WTC11 (cell line): ENCODE data around the gene VWF.

Experiments used
- GTF2I ChIP-seq: fragments of 250-450 bp; sonication (Bioruptor Pico); conservative IDR thresholded peaks from 2 replicates; pipeline ENCODE4 v1.4.0; 2021; ENCODE audit warnings: mild to moderate bottlenecking
- HMGXB4 ChIP-seq: sonication (generic); formaldehyde crosslinking; IDR thresholded peaks from 2 replicates; pipeline ENCODE4 v1.8.1; 2023; ENCODE audit warnings: mild to moderate bottlenecking, moderate library complexity, missing genetic modification reagents
- JUN ChIP-seq: sonication (generic); formaldehyde crosslinking; IDR thresholded peaks from 2 replicates; pipeline ENCODE4 v1.8.0; 2023; ENCODE audit warnings: mild to moderate bottlenecking, missing genetic modification reagents
- TP53 ChIP-seq: sonication (generic); formaldehyde crosslinking; IDR thresholded peaks from 2 replicates; pipeline ENCODE4 v1.8.1; 2023; ENCODE audit warnings: mild to moderate bottlenecking, missing genetic modification reagents
- ZNF121 ChIP-seq: sonication (generic); formaldehyde crosslinking; IDR thresholded peaks from 2 replicates; pipeline ENCODE4 v1.8.0; 2023; ENCODE audit warnings: missing genetic modification reagents
- TF ChIP-seq, protein P1 (sequence below): fragments of 200-600 bp; IDR thresholded peaks from 2 replicates; pipeline ENCODE4 v1.8.0; 2022; ENCODE audit warnings: antibody characterized with exemption

- TF ChIP-seq, protein P1, sequence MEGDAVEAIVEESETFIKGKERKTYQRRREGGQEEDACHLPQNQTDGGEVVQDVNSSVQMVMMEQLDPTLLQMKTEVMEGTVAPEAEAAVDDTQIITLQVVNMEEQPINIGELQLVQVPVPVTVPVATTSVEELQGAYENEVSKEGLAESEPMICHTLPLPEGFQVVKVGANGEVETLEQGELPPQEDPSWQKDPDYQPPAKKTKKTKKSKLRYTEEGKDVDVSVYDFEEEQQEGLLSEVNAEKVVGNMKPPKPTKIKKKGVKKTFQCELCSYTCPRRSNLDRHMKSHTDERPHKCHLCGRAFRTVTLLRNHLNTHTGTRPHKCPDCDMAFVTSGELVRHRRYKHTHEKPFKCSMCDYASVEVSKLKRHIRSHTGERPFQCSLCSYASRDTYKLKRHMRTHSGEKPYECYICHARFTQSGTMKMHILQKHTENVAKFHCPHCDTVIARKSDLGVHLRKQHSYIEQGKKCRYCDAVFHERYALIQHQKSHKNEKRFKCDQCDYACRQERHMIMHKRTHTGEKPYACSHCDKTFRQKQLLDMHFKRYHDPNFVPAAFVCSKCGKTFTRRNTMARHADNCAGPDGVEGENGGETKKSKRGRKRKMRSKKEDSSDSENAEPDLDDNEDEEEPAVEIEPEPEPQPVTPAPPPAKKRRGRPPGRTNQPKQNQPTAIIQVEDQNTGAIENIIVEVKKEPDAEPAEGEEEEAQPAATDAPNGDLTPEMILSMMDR: no peak
- TF ChIP-seq GTF2I (CRISPR knock-in tag) (no peak), JUN (no peak), TP53 (CRISPR knock-in tag) (no peak), ZNF121 (CRISPR knock-in tag) (no peak), HMGXB4 (CRISPR knock-in tag) (no peak)
Measured at GRCh38 chr12:6040815-6041214, 83.7 kb downstream of the VWF start.
